IMR-90 (cell line): ENCODE results near the gene PSPC1. TPM values are rescaled to one million over a fixed set of nuclear protein-coding genes. Genes with fewer than 3 reads are reported as not detected.

Source experiments
- ATAC-seq: fragments of 200-7000 bp; cut with Tn5 transposase; 2 replicates; pipeline ENCODE4 v1.9.1; 2020; ENCODE audit warnings: low read depth, mild to moderate bottlenecking, moderate library complexity
- BruUV-seq: library from RNA; stranded (reverse); fragments of 400-500 nt; replicated peaks from 2 replicates; lab custom pipeline; 2021; lab: Mats Ljungman, UMichigan
- CTCF ChIA-PET: fragments of 300-600 bp; formaldehyde crosslinking; extraction: SDS; loops from one replicate; lab custom pipeline; 2021; ENCODE audit warnings: antibody characterized with exemption; lab: Yijun Ruan, JAX
- POLR2A ChIA-PET: fragments of 300-600 bp; sonication (Branson Sonifier 250); formaldehyde crosslinking; loops from one replicate; lab custom pipeline; 2022; ENCODE audit warnings: antibody characterized with exemption; ENCODE audit not compliant: unreplicated experiment; lab: Charles Lee
- DNase-seq: peaks from one replicate; pipeline ENCODE4 v3.0.0; 2013
- H2AFZ ChIP-seq: replicated peaks from 2 replicates; pipeline ENCODE3; 2013; ENCODE audit warnings: low read length, mild to moderate bottlenecking; ENCODE audit not compliant: poor library complexity
- H2AK5ac ChIP-seq: 2 replicates; pipeline ENCODE4 v1.6.1; 2013; ENCODE audit warnings: low read depth, low read length, inconsistent platforms
- H2AK9ac ChIP-seq: replicated peaks from 2 replicates; pipeline ENCODE3; 2013; ENCODE audit warnings: mild to moderate bottlenecking, low read depth, low read length, moderate library complexity; ENCODE audit not compliant: poor library complexity
- H2BK120ac ChIP-seq: 2 replicates; pipeline ENCODE4 v1.6.1; 2013; ENCODE audit warnings: low read depth, low read length, inconsistent platforms
- H2BK15ac ChIP-seq: 3 replicates; pipeline ENCODE4 v1.6.1; 2013; ENCODE audit warnings: low read depth, low read length, inconsistent platforms
- H2BK20ac ChIP-seq: 2 replicates; pipeline ENCODE4 v1.6.1; 2013; ENCODE audit warnings: low read depth, mild to moderate bottlenecking, inconsistent platforms, low read length, moderate library complexity
- H2BK5ac ChIP-seq: 2 replicates; pipeline ENCODE4 v1.6.1; 2013; ENCODE audit warnings: mild to moderate bottlenecking, low read depth, low read length, inconsistent platforms; ENCODE audit not compliant: poor library complexity, severe bottlenecking
- H3K14ac ChIP-seq: replicated peaks from 2 replicates; pipeline ENCODE4 v1.6.1; 2013; ENCODE audit warnings: low read depth, low read length, inconsistent platforms
- H3K18ac ChIP-seq: 2 replicates; pipeline ENCODE4 v1.6.1; 2013; ENCODE audit warnings: low read depth, low read length, control low read depth
- H3K23ac ChIP-seq: 2 replicates; pipeline ENCODE4 v1.6.1; 2013; ENCODE audit warnings: low read depth, low read length, inconsistent platforms
- H3K27ac ChIP-seq: 2 replicates; pipeline ENCODE4 v1.5.1; 2013; ENCODE audit warnings: mild to moderate bottlenecking, control low read depth, low read length; ENCODE audit not compliant: insufficient read depth
- H3K27me3 ChIP-seq: 2 replicates; pipeline ENCODE4 v1.6.1; 2013; ENCODE audit warnings: low read length; ENCODE audit not compliant: control insufficient read depth, insufficient read depth
- H3K36me3 ChIP-seq: 2 replicates; pipeline ENCODE4 v1.6.1; 2013; ENCODE audit warnings: low read length, mixed read lengths; ENCODE audit not compliant: control insufficient read depth, insufficient read depth
- H3K4ac ChIP-seq: 2 replicates; pipeline ENCODE4 v1.6.1; 2013; ENCODE audit warnings: low read depth, low read length, inconsistent platforms
- H3K4me1 ChIP-seq: 2 replicates; pipeline ENCODE4 v1.6.1; 2013; ENCODE audit warnings: low read length, mixed read lengths; ENCODE audit not compliant: control insufficient read depth, insufficient read depth
- H3K4me2 ChIP-seq: 2 replicates; pipeline ENCODE4 v1.6.1; 2013; ENCODE audit warnings: low read depth, mild to moderate bottlenecking, control low read depth, low read length, moderate library complexity
- H3K4me3 ChIP-seq: 2 replicates; pipeline ENCODE4 v1.5.1; 2013; ENCODE audit warnings: low read depth, mild to moderate bottlenecking, control low read depth, low read length, moderate library complexity; ENCODE audit not compliant: insufficient read depth
- H3K56ac ChIP-seq: 2 replicates; pipeline ENCODE4 v1.6.1; 2013; ENCODE audit warnings: low read length, inconsistent platforms; ENCODE audit not compliant: insufficient read depth; ENCODE audit errors: extremely low read depth
- H3K79me1 ChIP-seq, 2 experiments: 2 replicates each; pipeline ENCODE4 v1.6.1; 2013; ENCODE audit warnings: low read length in 2 of 2, inconsistent platforms in 1 of 2, low read depth in 1 of 2
- H3K9ac ChIP-seq: 2 replicates; pipeline ENCODE4 v1.6.1; 2013; ENCODE audit warnings: low read depth, low read length, control low read depth
- H3K9me1 ChIP-seq: 2 replicates; pipeline ENCODE4 v1.6.1; 2013; ENCODE audit warnings: low read length, inconsistent platforms; ENCODE audit not compliant: insufficient read depth
- H3K9me3 ChIP-seq: 2 replicates; pipeline ENCODE4 v1.6.1; 2013; ENCODE audit warnings: low read length; ENCODE audit not compliant: control insufficient read depth, insufficient read depth
- H4K20me1 ChIP-seq: 2 replicates; pipeline ENCODE4 v1.6.1; 2013; ENCODE audit warnings: low read length, inconsistent platforms; ENCODE audit not compliant: insufficient read depth
- H4K5ac ChIP-seq: 2 replicates; pipeline ENCODE4 v1.6.1; 2013; ENCODE audit warnings: mild to moderate bottlenecking, low read depth, low read length, control low read depth
- H4K8ac ChIP-seq, 2 experiments: 2 replicates each; pipeline ENCODE4 v1.6.1; 2013; ENCODE audit warnings: low read depth in 2 of 2, low read length in 2 of 2, control low read depth in 1 of 2, inconsistent platforms in 1 of 2
- H4K91ac ChIP-seq: 2 replicates; pipeline ENCODE4 v1.6.1; 2013; ENCODE audit warnings: low read depth, low read length, inconsistent platforms; ENCODE audit not compliant: insufficient read depth
- CEBPB ChIP-seq: IDR thresholded peaks from 2 replicates; pipeline ENCODE4 v1.6.1; 2012; ENCODE audit warnings: low read depth, low read length, improper control_type of control experiment
- CTCF ChIP-seq: conservative IDR thresholded peaks from 2 replicates; pipeline ENCODE4 v1.5.1; 2012; ENCODE audit warnings: mild to moderate bottlenecking, low read depth, low read length, improper control_type of control experiment
- MXI1 ChIP-seq: IDR thresholded peaks from 2 replicates; pipeline ENCODE4 v1.6.1; 2012; ENCODE audit warnings: low read depth, mild to moderate bottlenecking, low read length, moderate library complexity, borderline replicate concordance
- NFE2L2 ChIP-seq: fragments of 150-350 bp; IDR thresholded peaks from 2 replicates; pipeline ENCODE4 v1.6.1; 2016; ENCODE audit warnings: low read depth, mild to moderate bottlenecking, low read length
- RCOR1 ChIP-seq: IDR thresholded peaks from 2 replicates; pipeline ENCODE4 v1.6.1; 2012; ENCODE audit warnings: mild to moderate bottlenecking, low read length, improper control_type of control experiment; ENCODE audit not compliant: insufficient replicate concordance
- WGBS, 2 experiments: methylation state at CpG; one replicate each; pipeline versions ENCODE4 v1.1.5 to v1.1.7; 2013; ENCODE audit warnings: missing lambda C conversion rate in 2 of 2; ENCODE audit not compliant: insufficient read length in 1 of 2; ENCODE audit errors: extremely low coverage in 2 of 2; 5-methylcytosine and 5-hydroxymethylcytosine counted together
- dilution Hi-C: fragments of 300-500 bp; cut with HindIII; formaldehyde crosslinking; loops from one replicate; pipeline ENCODE4 v1.14.3; 2018; ENCODE audit warnings: low sequenced_read_pairs; ENCODE audit not compliant: unreplicated experiment
- in situ Hi-C: fragments of 300-500 bp; cut with MboI; formaldehyde crosslinking; loops from 3 replicates; pipeline ENCODE4 v1.14.3; 2019; ENCODE audit warnings: low sequenced_read_pairs, inconsistent platforms, mixed read lengths
- intact Hi-C: fragments of 100-400 bp; cut with micrococcal nuclease; formaldehyde crosslinking; loops from 2 replicates; pipeline ENCODE4 v1.10.0; 2022
- polyA plus RNA-seq, 3 experiments: library from polyadenylated mRNA; depleted of rRNA; stranded (reverse); fragments of >200 nt; gene quantifications; 2 replicates each; pipeline ENCODE4 v1.2.3, GENCODE V29; 2012; ENCODE audit warnings: low replicate concordance in 1 of 3
- total RNA-seq: library from RNA; depleted of rRNA; stranded (reverse); fragments of >200 nt; gene quantifications from 2 replicates; pipeline ENCODE4 v1.2.3, GENCODE V29; 2012

PSPC1 gene
- total and polyA plus RNA-seq, 2 of the 4 experiments (the other 2 are of a cell fraction) = 38.3 to 39.8 TPM

GRCh38 chr13:19782049-19782726 lies 557 bp downstream of the PSPC1 start:
- WGBS, 2 experiments = 1% methylated on average over 63 of the region's 77 CpGs; no CpG with 5 or more reads in 1 of the 2 experiments
- TF ChIP-seq MXI1 (peak; percentile 23; the same call in 1 of the 2 replicates), RCOR1 (no peak), CEBPB (no peak), CTCF (no peak), NFE2L2 (no peak)
- peaks cover 0 to 5% of the 10 kb centered on the region in 2 experiments; a peak in 2 of 4 replicates for H3K79me1 ChIP-seq

More at GRCh38 chr13:19782049-19782726, 557 bp downstream of the PSPC1 start:
- Histone ChIP-seq H3K9me1 (no peaks in the 10 kb centered on the region), H3K36me3 (no peaks in the 10 kb centered on the region; the same call in 1 of the 2 replicates), H4K91ac (peak overlapping the region; percentile 81), H2AK5ac (peak overlapping the region; percentile 72), H2BK5ac (peak overlapping the region; percentile 82), H2BK20ac (no peak overlapping the region), H3K4me3 (peak overlapping the region; percentile 80), H3K4ac (peak overlapping the region; percentile 78), H3K4me1 (no peaks in the 10 kb centered on the region), H3K27ac (peak overlapping the region; percentile 91), H3K14ac (peak overlapping the region; percentile 92), H3K18ac (peak overlapping the region; percentile 62), H3K9me3 (no peaks in the 10 kb centered on the region), H4K5ac (peak overlapping the region; percentile 52), H2AK9ac (peak overlapping the region; percentile 94), H4K20me1 (peaks cover 11% of the 10 kb centered on the region), H4K8ac (peak overlapping the region; percentile 82 to 84; a peak in 3 of 4 replicates), H3K27me3 (no peaks in the 10 kb centered on the region), H2AFZ (peak overlapping the region; percentile 89), H2BK15ac (no peak overlapping the region; the same call in 2 of the 3 replicates), H3K23ac (peak overlapping the region; percentile 98), H2BK120ac (peak overlapping the region; percentile 49; the same call in 1 of the 2 replicates), H3K9ac (peak overlapping the region; percentile 94), H3K56ac (peak overlapping the region; percentile 93), H3K4me2 (peak overlapping the region; percentile 100)
- DNase-seq = peak; percentile 45
- in situ Hi-C loops = no loop called here
- dilution Hi-C loops = no loop called here
- TSS peak; percentile 99 for BruUV-seq
- ChIA-PET CTCF (no interaction called here), POLR2A (no interaction called here)
- peak; percentile 68 for ATAC-seq
- intact Hi-C loops = loop anchor here (2.0 to 5.0 kb wide), 2 partner anchors 80 to 177 kb away; partner anchors contain the start of genes ZMYM2 and ZMYM5
